MCF 10A (cell line): ENCODE data around the gene ERCC6L2. TPM values are rescaled to one million over a fixed set of nuclear protein-coding genes. Genes with fewer than 3 reads are reported as not detected.
A peak's percentile ranks its signal among the peaks of the same experiment; 100 is the strongest.

Experiments used
- BruUV-seq: library from RNA; stranded (reverse); fragments of 400-500 nt; replicated peaks from 2 replicates; lab custom pipeline; 2021; lab: Mats Ljungman, UMichigan
- CTCF ChIA-PET: fragments of 300-600 bp; sonication (Branson Sonifier 250); formaldehyde crosslinking; extraction: SDS; loops from one replicate; lab custom pipeline; 2021; ENCODE audit warnings: antibody characterized with exemption, inconsistent platforms; lab: Yijun Ruan, JAX
- POLR2A ChIA-PET: fragments of 300-600, 350-650 bp; sonication (Branson Sonifier 250); formaldehyde crosslinking; extraction: SDS; loops from one replicate; lab custom pipeline; 2020; ENCODE audit warnings: antibody characterized with exemption, inconsistent platforms; lab: Yijun Ruan, JAX
- DNase-seq: peaks from one replicate; pipeline ENCODE4 v3.0.0-alpha.2; 2018; ENCODE audit not compliant: unreplicated experiment
- H3K27ac Mint-ChIP-seq: one replicate; pipeline ENCODE4 v1.8.0; 2022; ENCODE audit warnings: mild to moderate bottlenecking, low read depth, mixed read lengths; ENCODE audit not compliant: unreplicated experiment
- H3K27me3 Mint-ChIP-seq: one replicate; pipeline ENCODE4 v1.8.0; 2022; ENCODE audit warnings: mixed read lengths; ENCODE audit not compliant: insufficient read depth, unreplicated experiment
- H3K36me3 Mint-ChIP-seq: one replicate; pipeline ENCODE4 v1.8.0; 2022; ENCODE audit warnings: mild to moderate bottlenecking, moderate library complexity, mixed read lengths; ENCODE audit not compliant: insufficient read depth, unreplicated experiment
- H3K4me1 Mint-ChIP-seq: one replicate; pipeline ENCODE4 v1.8.0; 2022; ENCODE audit warnings: mixed read lengths; ENCODE audit not compliant: insufficient read depth, unreplicated experiment
- H3K4me3 Mint-ChIP-seq: one replicate; pipeline ENCODE4 v1.8.0; 2022; ENCODE audit warnings: mild to moderate bottlenecking, moderate library complexity, mixed read lengths; ENCODE audit not compliant: unreplicated experiment
- H3K9me3 Mint-ChIP-seq: one replicate; pipeline ENCODE4 v1.8.0; 2022; ENCODE audit warnings: mixed read lengths; ENCODE audit not compliant: unreplicated experiment
- intact Hi-C: fragments of 100-400 bp; cut with micrococcal nuclease; formaldehyde crosslinking; loops from 2 replicates; pipeline ENCODE4 v1.14.1; 2022
- total RNA-seq: library from RNA; stranded (reverse); gene quantifications from 2 replicates; pipeline ENCODE4 v1.2.3, GENCODE V29; 2022
- TF ChIP-seq, protein P1 (sequence below): fragments of 200-600 bp; IDR thresholded peaks from one replicate; pipeline ENCODE4 v1.8.0; 2022; ENCODE audit warnings: antibody characterized with exemption, mild to moderate bottlenecking; ENCODE audit not compliant: unreplicated experiment

The ERCC6L2 gene
- total RNA-seq, 1 experiment from 2014 or later: 26.9 TPM

DNA sequence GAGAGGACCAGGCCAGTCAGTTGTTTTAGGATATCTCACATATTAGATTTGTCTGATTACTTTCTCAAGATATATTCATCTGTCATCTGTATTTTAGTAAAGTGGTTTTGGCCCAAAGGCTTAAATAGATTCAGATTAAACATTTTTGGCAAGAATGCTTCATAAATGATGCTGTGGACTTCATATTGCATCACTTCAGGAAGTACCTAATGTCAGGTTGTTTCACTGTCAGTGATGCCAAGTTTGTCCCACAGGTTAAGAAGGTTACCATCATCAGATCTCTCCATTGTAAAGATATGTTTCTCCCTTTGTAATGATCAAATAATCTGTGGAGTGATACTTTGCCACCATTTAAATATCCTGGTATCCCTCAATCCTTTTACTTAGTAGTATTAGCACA is 37.3 kb downstream of the ERCC6L2 start:
- no TSS peak for BruUV-seq
- DNase-seq: peak; percentile 5
- peaks cover 31% of the 10 kb centered on the region for H3K36me3 Mint-ChIP-seq

DNA sequence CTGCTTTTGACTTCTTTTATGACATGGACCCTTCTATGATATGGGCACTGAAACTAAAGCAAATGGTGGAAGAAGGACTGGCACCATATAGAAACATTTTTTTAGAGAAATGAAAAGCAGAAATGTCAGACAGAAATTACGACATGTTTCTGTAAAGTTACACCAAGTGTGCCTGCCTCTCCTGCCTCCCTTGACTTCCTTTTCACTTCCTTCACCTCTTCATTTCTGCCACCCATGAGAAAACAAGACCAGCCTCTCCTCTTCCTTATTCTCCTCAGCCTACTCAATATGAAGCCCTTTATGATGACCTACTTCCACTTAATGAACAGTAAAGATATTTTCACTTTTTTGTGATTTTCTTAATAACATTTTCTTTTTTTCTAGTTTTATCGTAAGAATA is 44.5 kb downstream of the ERCC6L2 start:
- ChIA-PET CTCF (no interaction called here), POLR2A (no interaction called here)
- Mint-ChIP-seq H3K36me3 (peaks cover 42% of the 10 kb centered on the region), H3K4me3 (no peak overlapping the region), H3K9me3 (no peaks in the 10 kb centered on the region), H3K27ac (no peak overlapping the region), H3K4me1 (no peaks in the 10 kb centered on the region), H3K27me3 (no peaks in the 10 kb centered on the region)
- intact Hi-C loops: no loop called here
- no peak for DNase-seq
- BruUV-seq: no TSS peak
- TF ChIP-seq, protein P1, sequence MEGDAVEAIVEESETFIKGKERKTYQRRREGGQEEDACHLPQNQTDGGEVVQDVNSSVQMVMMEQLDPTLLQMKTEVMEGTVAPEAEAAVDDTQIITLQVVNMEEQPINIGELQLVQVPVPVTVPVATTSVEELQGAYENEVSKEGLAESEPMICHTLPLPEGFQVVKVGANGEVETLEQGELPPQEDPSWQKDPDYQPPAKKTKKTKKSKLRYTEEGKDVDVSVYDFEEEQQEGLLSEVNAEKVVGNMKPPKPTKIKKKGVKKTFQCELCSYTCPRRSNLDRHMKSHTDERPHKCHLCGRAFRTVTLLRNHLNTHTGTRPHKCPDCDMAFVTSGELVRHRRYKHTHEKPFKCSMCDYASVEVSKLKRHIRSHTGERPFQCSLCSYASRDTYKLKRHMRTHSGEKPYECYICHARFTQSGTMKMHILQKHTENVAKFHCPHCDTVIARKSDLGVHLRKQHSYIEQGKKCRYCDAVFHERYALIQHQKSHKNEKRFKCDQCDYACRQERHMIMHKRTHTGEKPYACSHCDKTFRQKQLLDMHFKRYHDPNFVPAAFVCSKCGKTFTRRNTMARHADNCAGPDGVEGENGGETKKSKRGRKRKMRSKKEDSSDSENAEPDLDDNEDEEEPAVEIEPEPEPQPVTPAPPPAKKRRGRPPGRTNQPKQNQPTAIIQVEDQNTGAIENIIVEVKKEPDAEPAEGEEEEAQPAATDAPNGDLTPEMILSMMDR: no peak

More for the DNA sequence above, 37.3 kb downstream of the ERCC6L2 start:
- Mint-ChIP-seq H3K4me3 (no peak overlapping the region), H3K4me1 (peaks cover 9% of the 10 kb centered on the region), H3K27ac (no peak overlapping the region), H3K9me3 (no peaks in the 10 kb centered on the region), H3K27me3 (no peaks in the 10 kb centered on the region)
- ChIA-PET CTCF (no interaction called here), POLR2A (interaction anchor here (0.6 kb wide), 1 partner anchor 60 kb away, joined by 3 read pairs; no protein-coding TSS in a partner anchor)
- TF ChIP-seq, protein P1: no peak
- intact Hi-C loops: no loop called here

DNA sequence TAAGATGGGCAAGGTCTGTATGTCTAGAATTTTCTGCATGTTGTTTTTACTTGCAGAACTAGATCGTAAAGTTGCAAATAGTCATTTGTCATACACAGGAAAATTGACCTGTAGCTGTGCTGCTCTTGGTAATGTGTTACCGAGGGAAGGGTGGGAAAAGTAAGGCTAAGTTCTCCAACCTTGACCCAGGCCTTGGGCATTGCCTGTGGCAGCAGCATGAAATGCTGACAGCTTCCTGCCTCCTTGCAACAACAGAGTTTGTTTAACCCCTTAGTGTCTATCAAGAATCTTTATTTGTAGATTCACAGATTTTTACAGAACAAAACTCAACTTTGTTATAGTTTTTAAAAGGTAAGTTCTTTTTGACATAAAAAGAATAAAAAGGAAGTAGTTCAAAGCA is 48.3 kb downstream of the ERCC6L2 start:
- ChIA-PET CTCF (no interaction called here), POLR2A (interaction anchor here (0.6 kb wide), 1 partner anchor 156 kb away, joined by 3 read pairs; no protein-coding TSS in a partner anchor)
- BruUV-seq: no TSS peak
- Mint-ChIP-seq H3K9me3 (no peaks in the 10 kb centered on the region), H3K27me3 (no peaks in the 10 kb centered on the region), H3K4me3 (no peak overlapping the region), H3K36me3 (peaks cover 41% of the 10 kb centered on the region), H3K27ac (no peak overlapping the region), H3K4me1 (no peaks in the 10 kb centered on the region)
- no peak for DNase-seq
- intact Hi-C loops: no loop called here
- TF ChIP-seq, protein P1: no peak

DNA sequence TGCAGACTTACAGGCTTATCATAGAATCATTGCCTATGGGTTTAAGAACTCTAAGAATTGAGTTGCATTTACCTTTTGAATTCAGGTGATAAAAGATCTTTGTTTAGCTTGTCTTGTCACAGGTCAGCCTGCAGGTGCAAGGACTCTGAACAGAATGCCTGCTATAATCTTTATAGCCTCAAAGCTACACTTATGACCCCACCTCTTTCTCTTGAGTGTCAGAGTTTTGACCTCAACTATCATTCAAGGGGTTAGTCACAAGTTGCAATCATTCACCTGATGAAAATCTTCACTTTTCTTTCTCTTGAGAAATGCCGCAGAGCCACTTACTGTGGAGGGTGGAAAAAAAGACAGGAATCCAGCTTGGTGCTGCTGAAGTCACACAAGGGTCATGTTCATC is 49.5 kb downstream of the ERCC6L2 start:
- Mint-ChIP-seq H3K36me3 (peaks cover 40% of the 10 kb centered on the region), H3K27ac (no peak overlapping the region), H3K9me3 (no peaks in the 10 kb centered on the region), H3K4me3 (no peak overlapping the region), H3K27me3 (no peaks in the 10 kb centered on the region), H3K4me1 (no peaks in the 10 kb centered on the region)
- TF ChIP-seq, protein P1: no peak
- ChIA-PET POLR2A (no interaction called here), CTCF (interaction anchor here (0.6 kb wide), 1 partner anchor 293 kb away, joined by 4 read pairs; no protein-coding TSS in a partner anchor)
- DNase-seq: no peak
- intact Hi-C loops: no loop called here
- no TSS peak for BruUV-seq
